Right ventricle myocardium inferior (tissue), 1 donor: ENCODE data around the gene POM121L2. TPM values are rescaled to one million over a fixed set of nuclear protein-coding genes. Genes with fewer than 3 reads are reported as not detected.

Experiments
- ATAC-seq: fragments of 200-7000 bp; cut with Tn5 transposase; one replicate; pipeline ENCODE4 v1.9.1; 2020; ENCODE audit warnings: mild to moderate bottlenecking, moderate library complexity
- DNase-seq: peaks from one replicate; pipeline ENCODE4 v3.0.0; 2021; ENCODE audit errors: missing footprints
- intact Hi-C: fragments of 100-400 bp; cut with DNase I; formaldehyde crosslinking; loops from one replicate; pipeline ENCODE4 v1.11.0; 2022
- long read RNA-seq: library from polyadenylated mRNA; unstranded; transcript quantifications from one replicate; pipeline ENCODE4 v2.0.0, GENCODE V29; 2021
- total RNA-seq: library from RNA; stranded (reverse); fragmentation: NEBNext Ultra II Directional; extraction: Animal tissue kit (Norgen Biotek cat#: 25700); gene quantifications from one replicate; pipeline ENCODE4 v1.2.1, GENCODE V29; 2021
- donor health status: DM: no; HTN: yes; CAD: no; lungs with severe emphysema.

POM121L2 gene
- not detected for total RNA-seq
- long read RNA-seq, result 0 reads

DNA sequence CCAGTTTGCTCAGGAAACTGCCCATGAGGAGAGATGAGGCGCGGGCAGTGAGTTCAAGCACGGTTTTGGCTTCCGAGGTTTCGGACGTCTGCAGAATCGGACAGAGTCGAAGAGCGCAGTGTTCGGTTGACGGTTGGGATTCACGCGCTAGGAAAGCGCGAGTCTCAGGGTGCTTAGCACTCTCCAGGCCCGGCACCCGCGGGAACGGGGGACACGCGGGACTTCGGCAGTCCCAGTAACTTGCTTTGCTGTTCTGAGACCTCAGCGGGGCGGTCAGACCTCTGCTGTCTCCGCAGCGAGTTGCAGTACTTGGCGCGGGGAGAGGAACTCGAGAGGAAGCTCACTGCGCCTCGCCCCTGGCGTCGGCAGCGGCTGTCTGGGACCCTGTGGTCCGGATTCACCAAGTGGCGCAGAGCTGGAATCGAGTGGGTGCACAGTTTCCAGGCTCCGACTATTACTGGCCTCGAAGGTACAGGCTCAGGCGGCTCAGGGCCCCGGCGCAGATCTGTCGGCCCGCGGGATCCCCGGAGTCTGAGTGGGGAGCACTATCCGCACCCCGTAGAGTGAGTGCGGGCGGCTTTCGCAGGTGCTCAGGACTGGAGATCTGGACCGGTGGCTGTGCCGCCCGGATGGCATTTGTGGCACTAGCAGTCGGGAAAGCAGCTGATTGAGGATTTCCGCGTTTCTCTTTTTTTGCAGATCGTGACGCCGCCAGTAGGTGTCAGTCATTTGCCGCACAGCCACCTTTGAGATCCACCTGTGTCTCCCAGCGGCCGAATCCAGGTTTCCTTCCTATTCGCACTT lies at the start of gene POM121L2:
POM121L2 (minus strand) TSS at position 128 of the 804 bp plus-strand sequence; CDS start at position 25, 103 bp downstream.
- intact Hi-C loops, result no loop called here
- no peak for ATAC-seq
- no peak for DNase-seq

DNA sequence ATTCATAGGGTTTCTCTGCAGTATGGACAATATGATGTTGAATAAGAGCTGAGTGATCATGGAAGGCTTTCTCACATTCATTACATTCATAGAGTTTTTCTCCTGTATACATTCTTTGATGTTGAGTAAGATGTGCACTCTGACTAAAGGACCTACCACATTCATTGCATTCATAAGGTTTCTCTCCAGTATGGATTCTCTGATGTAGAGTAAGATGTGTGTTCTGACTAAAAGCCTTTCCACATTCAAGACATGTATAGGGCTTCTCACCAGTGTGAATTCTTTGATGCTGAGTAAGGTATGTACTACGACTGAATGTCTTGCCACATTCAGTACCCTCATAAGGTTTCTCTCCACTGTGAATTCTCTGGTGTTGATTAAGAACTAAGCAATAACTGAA lies 47.2 kb upstream of the POM121L2 start:
- no peak for ATAC-seq

DNA sequence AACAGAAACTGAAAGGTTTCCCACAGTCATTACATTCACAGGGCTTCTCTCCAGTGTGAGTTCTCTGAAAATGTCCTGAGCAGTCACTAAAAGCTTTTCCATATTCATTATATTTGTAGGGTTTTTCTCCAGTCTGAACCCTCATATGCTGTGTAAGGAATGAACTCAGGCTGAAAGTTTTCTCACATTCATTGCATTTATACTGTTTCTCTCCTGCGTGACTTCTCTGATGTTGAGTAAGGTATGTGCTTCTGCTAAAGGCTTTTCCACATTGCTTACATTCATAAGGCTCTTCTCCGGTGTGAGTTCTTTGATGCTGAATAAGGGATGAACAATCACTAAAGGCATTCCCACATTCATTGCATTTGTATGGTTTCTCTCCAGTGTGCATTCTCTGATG lies 46.7 kb upstream of the POM121L2 start:
- no peak for DNase-seq
- intact Hi-C loops, result no loop called here
- no peak for ATAC-seq

More for the DNA sequence above, 47.2 kb upstream of the POM121L2 start:
- intact Hi-C loops, result no loop called here
- no peak for DNase-seq

DNA sequence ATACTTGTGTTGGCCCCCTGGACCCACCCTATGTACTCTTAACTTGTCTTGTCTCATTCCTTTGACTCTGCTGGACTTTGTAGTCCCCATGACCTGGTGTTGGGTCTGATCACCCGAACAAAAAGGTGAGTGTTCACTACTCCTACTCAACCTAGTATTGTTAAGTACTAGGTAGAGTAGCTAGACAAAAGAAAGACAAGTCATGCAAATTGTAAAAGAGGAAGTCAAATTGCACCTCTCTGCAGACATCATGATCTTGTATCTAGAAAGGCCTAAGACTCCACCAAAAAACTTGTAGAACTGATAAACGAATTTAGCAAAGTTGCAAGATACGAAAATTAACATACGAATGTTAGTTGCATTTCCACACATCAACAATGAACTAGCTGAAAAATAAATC lies 40.8 kb upstream of the POM121L2 start:
- intact Hi-C loops, result no loop called here
- DNase-seq (no peak), ATAC-seq (no peak)

DNA sequence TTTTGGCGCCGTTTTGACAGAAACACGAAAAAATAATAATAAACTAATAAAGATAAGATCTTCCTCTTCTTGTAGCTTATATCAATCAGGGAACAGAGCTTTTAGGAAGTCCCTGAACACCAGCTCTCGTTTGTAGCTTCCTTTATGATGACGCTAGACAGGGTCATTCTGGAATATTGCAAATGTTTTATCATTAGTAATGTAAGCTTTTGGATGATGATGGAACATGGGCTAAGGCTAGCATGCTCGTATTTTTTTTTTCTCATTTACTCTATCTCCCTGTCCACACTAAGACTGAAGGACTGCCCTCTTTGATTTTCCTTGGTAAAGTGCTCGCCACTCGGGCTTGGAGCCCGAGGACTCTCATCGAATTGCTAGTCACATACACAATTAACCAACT lies 22.1 kb upstream of the POM121L2 start:
- ATAC-seq (no peak), DNase-seq (no peak)
- intact Hi-C loops, result no loop called here

DNA sequence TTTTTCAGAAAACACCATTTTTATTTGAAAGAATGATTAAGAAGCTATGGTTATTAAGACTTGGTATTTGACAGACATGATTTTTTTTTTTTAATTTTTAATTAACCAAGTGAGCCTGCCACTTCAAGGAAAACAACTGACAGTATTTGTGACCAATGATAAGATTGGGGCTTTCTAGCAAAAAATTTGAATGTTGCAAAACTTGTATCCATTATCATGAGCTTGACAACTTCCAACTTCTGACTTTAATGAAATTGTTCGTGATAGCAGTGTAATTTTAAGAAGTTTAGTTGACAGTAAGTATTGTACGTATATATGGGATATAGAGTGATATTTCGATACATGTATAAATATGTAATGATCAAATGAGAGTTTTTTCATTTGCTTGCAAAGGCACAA lies 21.6 kb upstream of the POM121L2 start:
- ATAC-seq (no peak), DNase-seq (no peak)
- intact Hi-C loops, result no loop called here

DNA sequence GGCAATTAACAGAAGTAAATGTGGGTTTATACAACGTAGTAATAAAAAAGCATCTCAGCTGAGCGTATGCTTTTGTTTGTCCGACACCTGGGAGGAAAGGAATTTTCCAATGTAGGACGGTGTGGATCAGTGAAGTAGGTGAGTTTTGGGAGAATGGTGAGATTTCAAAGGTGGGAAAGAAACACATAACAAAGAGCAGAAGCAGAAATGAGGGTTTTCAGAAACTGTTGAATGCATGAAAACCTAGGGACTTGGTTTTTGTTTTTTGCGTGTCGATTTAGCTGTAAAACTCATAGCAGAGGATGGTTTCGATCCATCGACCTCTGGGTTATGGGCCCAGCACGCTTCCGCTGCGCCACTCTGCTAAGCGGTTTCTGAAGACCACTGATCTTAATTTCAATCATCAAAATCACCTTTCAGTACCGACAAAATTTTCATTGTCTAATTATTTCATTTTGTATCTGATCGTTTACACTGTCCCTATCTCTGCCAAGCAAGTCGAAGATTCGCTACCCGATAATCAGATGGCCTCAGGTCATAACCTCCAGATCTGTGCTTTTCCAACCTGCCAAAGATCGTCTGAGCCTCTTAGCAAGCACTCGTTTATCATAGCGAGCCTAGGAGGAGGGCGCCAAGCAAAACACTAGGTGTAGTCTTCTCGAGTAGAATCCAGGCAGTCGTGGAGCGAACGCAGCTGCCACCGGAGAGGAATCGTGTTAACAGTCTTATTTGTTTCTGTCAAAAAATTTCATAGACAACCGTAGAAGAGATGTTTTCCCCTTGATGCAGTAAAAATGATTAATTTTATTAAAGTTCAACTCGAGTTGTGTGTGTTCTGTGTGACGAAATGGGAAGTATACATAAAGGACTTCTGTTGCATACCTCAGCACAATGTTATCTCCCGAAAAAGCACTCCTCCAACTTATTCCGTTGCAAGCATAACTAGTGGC lies 20.9 kb upstream of the POM121L2 start:
- DNase-seq (no peak), ATAC-seq (no peak)
- intact Hi-C loops, result no loop called here

DNA sequence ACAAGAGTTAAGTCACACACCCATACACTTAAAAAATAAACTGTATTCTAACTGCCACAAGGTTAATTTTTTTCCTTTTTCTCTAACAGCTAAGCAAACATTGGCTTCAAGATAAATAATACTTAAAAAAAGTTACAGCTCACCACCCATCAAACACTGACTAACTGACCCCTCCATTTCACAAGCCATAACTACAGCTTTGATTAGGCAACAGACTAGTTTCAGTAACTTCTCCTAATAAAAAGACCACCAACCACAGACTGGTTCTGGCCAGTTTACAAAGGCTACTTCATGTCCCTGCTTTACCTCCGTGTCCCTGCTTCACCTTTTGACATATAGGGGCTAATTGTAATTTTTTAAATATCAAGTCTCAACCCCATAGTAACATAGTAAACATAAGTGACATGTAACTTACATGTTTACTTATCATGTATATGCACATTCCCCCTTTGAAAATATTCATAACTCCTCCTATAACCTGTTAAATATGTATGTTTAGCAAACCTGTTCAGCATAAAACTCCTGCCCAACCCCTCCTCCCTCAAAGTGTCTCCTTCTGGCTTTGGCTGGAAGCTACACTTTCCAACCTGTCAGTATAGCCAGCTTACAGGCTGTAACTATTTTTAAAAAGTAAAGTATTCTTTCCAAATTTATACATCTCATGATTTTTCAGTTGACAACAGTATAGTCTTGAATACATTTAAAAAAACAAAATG lies 15.1 kb upstream of the POM121L2 start:
- intact Hi-C loops, result no loop called here
- ATAC-seq, result no peak

DNA sequence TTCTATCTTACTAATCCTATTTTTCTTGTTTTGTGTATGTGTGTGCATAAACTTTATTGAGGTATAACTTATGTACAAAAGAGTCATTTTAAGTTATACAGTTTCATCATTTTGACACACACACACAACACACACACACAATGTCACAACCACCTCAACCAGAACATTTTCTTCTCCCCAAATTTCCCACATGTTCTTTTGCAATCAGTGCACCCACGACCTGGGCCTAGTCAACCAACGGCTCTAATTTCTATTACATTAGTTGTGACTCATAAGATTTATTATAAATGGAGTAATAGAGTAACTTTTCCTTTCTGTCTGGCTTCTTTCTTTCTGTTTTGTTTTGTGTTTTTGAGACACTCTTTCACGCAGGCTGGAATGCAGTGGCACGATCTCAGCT lies 9.8 kb upstream of the POM121L2 start:
- DNase-seq, result no peak
- intact Hi-C loops, result no loop called here
- no peak for ATAC-seq

More for the DNA sequence above, 15.1 kb upstream of the POM121L2 start:
- no peak for DNase-seq

DNA sequence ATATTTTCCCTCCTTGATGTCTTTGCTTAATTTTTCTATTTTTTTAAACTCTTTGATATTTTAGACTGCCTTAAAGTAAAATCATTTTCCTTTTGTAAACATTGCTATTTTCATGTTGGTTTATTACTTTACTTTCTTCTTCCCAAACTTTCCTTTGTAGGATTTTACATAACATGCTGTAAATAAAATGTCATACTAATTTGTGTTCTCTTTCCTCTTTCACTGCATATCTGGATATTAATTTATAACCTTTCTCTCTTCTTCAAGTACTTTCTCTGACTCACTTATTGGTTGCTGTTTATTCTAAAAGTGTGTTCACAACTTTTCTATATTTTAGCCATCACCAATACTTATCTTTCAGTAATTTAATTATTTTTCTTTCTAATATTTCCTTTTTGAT lies 9.3 kb upstream of the POM121L2 start:
- DNase-seq (no peak), ATAC-seq (no peak)
- intact Hi-C loops, result no loop called here

DNA sequence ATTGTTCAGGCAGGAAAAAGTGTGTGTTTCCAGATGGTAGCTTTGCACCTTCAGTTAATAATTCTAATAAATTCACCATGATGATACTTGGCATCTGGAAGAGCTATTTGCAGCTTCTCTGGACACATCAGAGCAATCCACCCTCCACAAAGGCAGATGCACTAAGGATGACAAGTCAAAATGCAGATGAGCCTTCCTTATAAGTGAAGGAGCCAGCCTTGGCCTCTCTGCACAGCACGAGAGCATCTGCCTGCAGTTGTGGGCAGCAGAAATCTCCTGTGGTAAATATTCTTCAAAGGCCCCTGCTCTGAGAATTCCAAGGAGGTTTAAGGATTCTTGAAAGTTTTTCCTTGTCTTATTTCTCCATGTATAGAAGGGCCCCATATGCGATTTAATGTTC lies 6.9 kb upstream of the POM121L2 start:
- intact Hi-C loops, result no loop called here
- ATAC-seq (no peak), DNase-seq (no peak)

DNA sequence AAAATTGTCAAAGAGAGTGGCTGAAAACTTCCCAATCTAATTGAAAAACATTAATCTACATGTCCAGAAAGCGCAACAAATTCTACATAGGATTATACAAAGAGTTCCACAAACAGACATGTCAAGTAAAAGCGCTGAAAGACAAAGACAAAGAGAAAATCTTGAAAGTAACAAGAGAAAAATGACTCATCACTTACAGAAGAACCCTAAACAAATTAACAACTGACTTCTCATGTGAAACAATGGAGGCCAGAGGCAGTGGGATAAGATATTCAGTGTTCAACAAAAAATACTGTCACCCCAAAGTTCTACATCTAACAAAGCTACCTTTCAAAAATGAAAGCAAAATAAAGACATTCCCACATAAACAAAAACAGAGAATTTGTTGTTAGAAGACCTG lies 2.0 kb upstream of the POM121L2 start:
- ATAC-seq, result no peak
- no peak for DNase-seq
- intact Hi-C loops, result no loop called here

DNA sequence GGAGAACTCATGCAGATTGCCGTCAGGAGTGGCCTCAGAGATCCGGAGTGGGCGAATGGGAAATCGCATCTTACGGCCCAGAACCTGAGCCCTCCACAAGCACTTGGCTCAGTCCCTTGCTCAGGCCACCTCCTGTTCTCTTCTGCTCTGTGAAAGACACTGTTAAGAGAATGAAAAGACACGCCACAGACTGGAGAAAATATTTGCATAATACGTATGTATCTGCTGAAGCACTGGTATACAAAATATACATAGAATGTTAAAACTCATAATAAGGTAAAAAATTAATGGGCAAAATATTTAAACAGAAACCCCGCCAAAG lies 838 bp upstream of the POM121L2 start:
- no peak for DNase-seq
- ATAC-seq, result no peak
- intact Hi-C loops, result no loop called here

DNA sequence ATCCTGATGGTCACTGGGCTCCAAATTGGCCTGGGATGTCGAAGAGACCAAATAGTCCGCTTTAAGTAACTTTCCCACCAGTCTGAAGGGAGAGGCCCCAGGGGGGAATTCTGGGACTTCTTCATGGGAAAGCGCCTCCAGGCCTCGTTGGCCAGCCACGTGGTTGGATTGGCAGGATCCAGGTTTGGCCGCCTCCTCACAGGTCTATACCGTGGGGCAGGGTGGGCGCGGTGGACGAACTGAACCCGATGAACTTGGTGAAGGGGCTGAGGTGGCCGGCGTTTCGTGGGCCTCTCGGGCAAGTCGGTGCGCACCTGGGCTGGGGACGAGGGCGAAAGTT lies 297 bp downstream of the POM121L2 start:
- intact Hi-C loops, result no loop called here
- no peak for DNase-seq
- no peak for ATAC-seq

DNA sequence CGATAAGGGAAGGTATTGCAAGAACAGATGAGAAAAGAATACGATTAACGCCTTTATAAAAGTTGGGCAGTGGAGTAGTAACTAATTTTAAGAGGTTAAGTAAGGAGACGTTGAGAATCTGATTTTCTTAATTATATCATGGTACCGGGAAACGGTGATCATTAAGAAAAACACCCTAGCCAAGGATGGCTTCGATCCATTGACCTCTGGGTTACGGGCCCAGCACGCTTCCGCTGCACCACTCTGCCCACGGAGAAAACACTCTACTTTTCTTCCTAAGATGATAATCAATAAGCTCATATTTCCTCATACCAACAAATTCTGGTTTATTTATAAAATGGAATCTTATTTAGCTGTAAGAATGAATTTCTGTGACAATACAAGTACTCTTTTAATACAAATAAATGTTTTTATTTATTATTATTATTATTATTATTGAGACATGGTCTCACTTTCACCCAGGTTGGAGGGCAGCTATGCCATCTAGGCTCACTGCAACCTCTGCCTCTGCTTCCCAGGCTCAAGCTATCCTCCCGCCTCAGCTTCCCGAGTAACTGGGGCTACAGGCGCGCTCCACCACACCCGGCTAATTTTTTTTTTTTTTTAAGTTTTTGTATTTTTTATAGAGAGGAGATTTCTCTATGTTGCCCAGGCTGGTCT lies 8.3 kb downstream of the POM121L2 start:
- intact Hi-C loops, result no loop called here
- no peak for ATAC-seq
- DNase-seq, result no peak

DNA sequence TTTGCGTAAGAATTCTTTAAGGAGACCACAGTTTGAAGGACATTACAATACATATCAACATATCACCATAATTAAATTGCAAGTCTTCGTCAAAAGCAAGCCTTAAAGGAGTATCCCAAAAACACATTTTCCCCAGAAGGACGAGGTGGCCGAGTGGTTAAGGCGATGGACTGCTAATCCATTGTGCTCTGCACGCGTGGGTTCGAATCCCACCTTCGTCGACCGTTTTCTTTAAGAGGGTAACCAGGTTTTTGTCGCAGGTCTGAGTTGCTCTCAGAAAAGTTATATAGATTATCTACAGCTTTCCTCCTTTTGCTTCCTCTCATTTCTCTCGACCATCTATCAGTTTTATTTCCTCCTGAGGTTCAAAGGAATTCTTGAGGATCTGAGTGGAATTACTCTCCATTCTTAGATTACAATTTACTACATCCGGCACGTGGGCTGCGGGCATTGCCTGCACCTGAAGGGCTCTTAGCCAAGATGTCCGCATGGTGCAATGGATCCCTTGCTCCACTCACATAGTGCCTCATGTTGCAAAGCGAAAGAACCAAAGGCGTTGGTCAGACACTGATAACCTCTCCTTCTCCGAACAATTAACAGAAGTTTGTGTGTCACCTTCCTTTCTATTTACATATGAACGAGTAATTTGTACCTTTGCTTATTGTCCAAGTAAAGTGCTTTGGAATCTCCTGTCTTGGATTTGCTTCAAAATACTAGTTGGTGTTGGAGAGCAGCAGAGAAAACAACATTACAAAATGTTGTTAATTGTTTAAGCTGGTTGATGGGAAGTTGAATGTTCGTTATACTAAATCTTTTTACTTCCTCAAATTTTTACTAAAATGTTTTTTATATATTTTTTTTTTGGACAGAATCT lies 14.0 kb downstream of the POM121L2 start:
- intact Hi-C loops, result no loop called here
- DNase-seq, result no peak
- no peak for ATAC-seq

DNA sequence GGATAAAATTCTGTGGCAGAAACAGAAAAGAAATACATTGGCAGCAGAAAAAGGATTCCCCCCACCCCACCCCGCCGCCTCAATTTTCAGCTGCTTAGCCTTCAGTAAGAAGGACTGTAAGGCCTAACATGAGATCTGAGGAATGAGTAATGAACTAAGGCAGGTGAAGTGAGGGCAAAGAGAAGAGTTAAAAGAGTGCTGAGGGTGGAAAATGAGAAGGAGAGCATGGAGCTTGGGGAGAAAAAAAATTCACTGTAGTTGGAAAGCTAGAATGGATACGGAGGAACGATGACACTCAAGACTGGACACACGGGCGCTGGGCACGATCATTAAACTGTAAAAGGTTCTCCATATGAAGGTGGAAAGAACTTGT lies 14.6 kb downstream of the POM121L2 start:
- intact Hi-C loops, result no loop called here
- DNase-seq (no peak), ATAC-seq (no peak)

DNA sequence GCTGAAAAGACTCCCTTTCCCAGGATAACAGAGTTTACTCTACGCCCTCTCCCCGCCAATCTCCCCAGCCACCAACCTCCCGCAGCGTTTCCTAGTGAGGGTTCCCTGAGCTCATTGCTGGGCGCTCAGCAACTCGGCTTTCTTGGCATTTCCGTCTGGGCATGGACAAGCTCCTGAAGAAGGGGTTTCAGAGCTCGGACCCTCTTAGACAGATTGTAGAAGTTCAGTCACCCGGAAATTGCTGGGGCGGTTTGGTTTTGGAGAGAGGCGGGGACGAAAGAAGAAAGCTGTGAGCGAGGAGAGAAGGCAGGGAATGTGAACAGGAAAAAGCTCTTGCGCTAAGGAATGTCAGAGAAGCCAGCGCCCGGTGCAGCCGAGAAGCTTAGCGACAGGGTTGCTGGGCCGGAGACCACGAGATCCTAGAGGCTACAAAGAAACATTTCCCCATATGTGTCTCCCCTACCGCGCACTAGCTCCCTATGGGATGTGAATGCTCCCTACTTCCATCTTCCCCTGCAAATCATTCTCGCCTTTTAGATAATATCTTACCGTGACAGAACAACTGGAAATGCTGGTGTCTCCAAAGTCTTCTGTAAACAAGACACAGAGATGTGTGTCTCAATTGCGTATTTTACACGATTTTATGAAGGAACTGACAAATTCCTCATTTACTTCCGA lies 15.8 kb downstream of the POM121L2 start:
- no peak for ATAC-seq
- no peak for DNase-seq
- intact Hi-C loops, result no loop called here
